ENCODE measurements around the gene HNRNPA3.
"Not testable (repeated sequence)": the region's sequence is repeated elsewhere in the genome, so short reads cannot be mapped to it uniquely, and the experiment has no call there.

Gene HNRNPA3

GRCh38 chr2:177265824-177266817 lies 53.5 kb downstream of the HNRNPA3 start:
- peak; percentile 64 for DNase-seq (ENCODE audit: low read depth, low spot score)
- H3K4me3 ChIP-seq = peak overlapping the region; percentile 91
- H3K36me3 ChIP-seq (ENCODE audit: insufficient read depth, low read length) = 0 out of 2 replicates have a peak, but pooled peaks cover 4% of the 10 kb centered on the region
- peak overlapping the region; percentile 98 for H3K27ac ChIP-seq
- no peak for TF ChIP-seq FOXP2 (optimal IDR thresholded peaks at IDR 0.05; ENCODE audit: control extremely low read depth, extremely low read length, insufficient read depth)
- TF ChIP-seq POLR2AphosphoS5 (IDR thresholded peaks at IDR 0.05; ENCODE audit: borderline replicate concordance, low read depth, low read length) = no peak
- TF ChIP-seq EZH2 (IDR thresholded peaks at IDR 0.05) = no peak
- H3K9ac ChIP-seq (ENCODE audit: insufficient read length) = peak overlapping the region; percentile 98
- no peaks in the 10 kb centered on the region for H3K9me3 ChIP-seq (ENCODE audit: low read depth, low read length)

- peak overlapping the region; percentile 98 for H3K27ac ChIP-seq
- H3K36me3 ChIP-seq (ENCODE audit: insufficient read depth, low read length); H3K9me3 ChIP-seq (ENCODE audit: low read depth, low read length); DNase-seq (ENCODE audit: low read depth, low spot score): not testable (repeated sequence)
- H3K4me3 ChIP-seq = peak overlapping the region; percentile 91
- H3K9ac ChIP-seq (ENCODE audit: insufficient read length) = peak overlapping the region; percentile 37
Measured at GRCh38 chr2:177266955-177267354, 54.4 kb downstream of the HNRNPA3 start.

- Histone ChIP-seq H3K9me3 (ENCODE audit: low read depth, low read length) (no peaks in the 10 kb centered on the region), H3K27ac (0 out of 2 replicates have a peak overlapping the region, but pooled peaks have one; percentile 8), H3K4me3 (no peak overlapping the region), H3K36me3 (ENCODE audit: insufficient read depth, low read length) (no peaks in the 10 kb centered on the region), H3K9ac (ENCODE audit: insufficient read length) (no peak overlapping the region)
- TF ChIP-seq EZH2 (IDR thresholded peaks at IDR 0.05) (no peak), FOXP2 (optimal IDR thresholded peaks at IDR 0.05; ENCODE audit: control extremely low read depth, extremely low read length, insufficient read depth) (no peak), POLR2AphosphoS5 (IDR thresholded peaks at IDR 0.05; ENCODE audit: borderline replicate concordance, low read depth, low read length) (no peak)
- no peak for DNase-seq (ENCODE audit: low read depth, low spot score)
Measured at GRCh38 chr2:177268187-177268871, 55.7 kb downstream of the HNRNPA3 start.

GRCh38 chr2:177268901-177269300 lies 56.3 kb downstream of the HNRNPA3 start:
- TF ChIP-seq EZH2 (IDR thresholded peaks at IDR 0.05) (no peak), FOXP2 (optimal IDR thresholded peaks at IDR 0.05; ENCODE audit: control extremely low read depth, extremely low read length, insufficient read depth) (no peak), POLR2AphosphoS5 (IDR thresholded peaks at IDR 0.05; ENCODE audit: borderline replicate concordance, low read depth, low read length) (no peak)
- Histone ChIP-seq H3K9ac (ENCODE audit: insufficient read length) (no peak overlapping the region), H3K4me3 (no peak overlapping the region), H3K27ac (no peak overlapping the region), H3K9me3 (ENCODE audit: low read depth, low read length) (no peaks in the 10 kb centered on the region), H3K36me3 (ENCODE audit: insufficient read depth, low read length) (no peaks in the 10 kb centered on the region)
- DNase-seq (ENCODE audit: low read depth, low spot score) = no peak

- no peak overlapping the region for H3K4me3 ChIP-seq
- TF ChIP-seq FOXP2 (optimal IDR thresholded peaks at IDR 0.05; ENCODE audit: control extremely low read depth, extremely low read length, insufficient read depth) = no peak
- no peak for TF ChIP-seq EZH2 (IDR thresholded peaks at IDR 0.05)
- no peak for TF ChIP-seq POLR2AphosphoS5 (IDR thresholded peaks at IDR 0.05; ENCODE audit: borderline replicate concordance, low read depth, low read length)
- no peak for DNase-seq (ENCODE audit: low read depth, low spot score)
- H3K36me3 ChIP-seq (ENCODE audit: insufficient read depth, low read length) = no peaks in the 10 kb centered on the region
- no peaks in the 10 kb centered on the region for H3K9me3 ChIP-seq (ENCODE audit: low read depth, low read length)
- no peak overlapping the region for H3K9ac ChIP-seq (ENCODE audit: insufficient read length)
- H3K27ac ChIP-seq = no peak overlapping the region
Measured at GRCh38 chr2:177270531-177270930, 57.9 kb downstream of the HNRNPA3 start.

GRCh38 chr2:177271981-177272666 lies 59.5 kb downstream of the HNRNPA3 start:
- Histone ChIP-seq H3K36me3 (ENCODE audit: insufficient read depth, low read length) (no peaks in the 10 kb centered on the region), H3K4me3 (no peak overlapping the region), H3K9ac (ENCODE audit: insufficient read length) (no peak overlapping the region), H3K27ac (peak overlapping the region; percentile 73), H3K9me3 (ENCODE audit: low read depth, low read length) (no peaks in the 10 kb centered on the region)
- no peak for TF ChIP-seq EZH2 (IDR thresholded peaks at IDR 0.05)
- no peak for DNase-seq (ENCODE audit: low read depth, low spot score)

- no peak for TF ChIP-seq FOXP2 (optimal IDR thresholded peaks at IDR 0.05; ENCODE audit: control extremely low read depth, extremely low read length, insufficient read depth)
- TF ChIP-seq POLR2AphosphoS5 (IDR thresholded peaks at IDR 0.05; ENCODE audit: borderline replicate concordance, low read depth, low read length) = no peak
- no peak for TF ChIP-seq EZH2 (IDR thresholded peaks at IDR 0.05)
- peak overlapping the region; percentile 73 for H3K27ac ChIP-seq
Measured at GRCh38 chr2:177272765-177273164, 60.2 kb downstream of the HNRNPA3 start.

GRCh38 chr2:177273408-177273807 lies 60.8 kb downstream of the HNRNPA3 start:
- Histone ChIP-seq H3K9me3 (ENCODE audit: low read depth, low read length) (no peaks in the 10 kb centered on the region), H3K9ac (ENCODE audit: insufficient read length) (no peak overlapping the region), H3K4me3 (no peak overlapping the region), H3K27ac (peak overlapping the region; percentile 73; the same call in 1 of the 2 replicates), H3K36me3 (ENCODE audit: insufficient read depth, low read length) (no peaks in the 10 kb centered on the region)
- no peak for DNase-seq (ENCODE audit: low read depth, low spot score)
- TF ChIP-seq EZH2 (IDR thresholded peaks at IDR 0.05) (no peak), POLR2AphosphoS5 (IDR thresholded peaks at IDR 0.05; ENCODE audit: borderline replicate concordance, low read depth, low read length) (no peak), FOXP2 (optimal IDR thresholded peaks at IDR 0.05; ENCODE audit: control extremely low read depth, extremely low read length, insufficient read depth) (no peak)

More at GRCh38 chr2:177272765-177273164, 60.2 kb downstream of the HNRNPA3 start:
- Histone ChIP-seq H3K9ac (ENCODE audit: insufficient read length) (no peak overlapping the region), H3K36me3 (ENCODE audit: insufficient read depth, low read length) (no peaks in the 10 kb centered on the region), H3K4me3 (0 out of 2 replicates have a peak overlapping the region, but pooled peaks have one; percentile 23), H3K9me3 (ENCODE audit: low read depth, low read length) (no peaks in the 10 kb centered on the region)
- no peak for DNase-seq (ENCODE audit: low read depth, low spot score)
